Astrocyte (in vitro differentiated cells and primary cell): ENCODE results near the gene CYB5B.

Source experiments
- EZH2 ChIP-seq: IDR thresholded peaks from 2 replicates; pipeline ENCODE4 v1.6.1; 2012; ENCODE audit warnings: mild to moderate bottlenecking, low read length, inconsistent platforms; ENCODE audit not compliant: insufficient read depth
- TF ChIP-seq, protein P1 (sequence below): IDR thresholded peaks from 2 replicates; pipeline ENCODE4 v1.5.1; 2011; ENCODE audit warnings: low read depth, mild to moderate bottlenecking, inconsistent platforms, low read length, moderate library complexity; ENCODE audit not compliant: insufficient read depth

DNA sequence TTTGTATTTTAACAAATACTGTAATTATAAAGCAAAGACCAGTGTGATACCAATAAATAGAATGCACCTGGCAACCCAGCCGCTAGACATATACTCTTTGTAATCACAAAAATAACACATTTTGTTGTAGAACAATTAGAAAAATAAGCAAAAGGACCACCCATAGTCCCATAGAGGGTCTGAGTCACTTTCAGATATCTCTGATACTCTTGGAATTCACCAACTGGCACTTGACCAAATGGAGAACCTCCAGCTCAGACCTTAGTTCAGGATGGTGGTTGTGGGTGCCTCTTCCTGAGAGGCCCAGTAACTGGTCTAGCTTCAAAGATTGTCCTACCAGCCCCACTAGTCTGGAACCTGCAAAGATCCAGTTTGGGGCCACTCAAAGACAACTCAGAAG is 37.8 kb upstream of the CYB5B start:
- TF ChIP-seq, protein P1, sequence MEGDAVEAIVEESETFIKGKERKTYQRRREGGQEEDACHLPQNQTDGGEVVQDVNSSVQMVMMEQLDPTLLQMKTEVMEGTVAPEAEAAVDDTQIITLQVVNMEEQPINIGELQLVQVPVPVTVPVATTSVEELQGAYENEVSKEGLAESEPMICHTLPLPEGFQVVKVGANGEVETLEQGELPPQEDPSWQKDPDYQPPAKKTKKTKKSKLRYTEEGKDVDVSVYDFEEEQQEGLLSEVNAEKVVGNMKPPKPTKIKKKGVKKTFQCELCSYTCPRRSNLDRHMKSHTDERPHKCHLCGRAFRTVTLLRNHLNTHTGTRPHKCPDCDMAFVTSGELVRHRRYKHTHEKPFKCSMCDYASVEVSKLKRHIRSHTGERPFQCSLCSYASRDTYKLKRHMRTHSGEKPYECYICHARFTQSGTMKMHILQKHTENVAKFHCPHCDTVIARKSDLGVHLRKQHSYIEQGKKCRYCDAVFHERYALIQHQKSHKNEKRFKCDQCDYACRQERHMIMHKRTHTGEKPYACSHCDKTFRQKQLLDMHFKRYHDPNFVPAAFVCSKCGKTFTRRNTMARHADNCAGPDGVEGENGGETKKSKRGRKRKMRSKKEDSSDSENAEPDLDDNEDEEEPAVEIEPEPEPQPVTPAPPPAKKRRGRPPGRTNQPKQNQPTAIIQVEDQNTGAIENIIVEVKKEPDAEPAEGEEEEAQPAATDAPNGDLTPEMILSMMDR = no peak
- no peak for TF ChIP-seq EZH2
